SU-DHL-6 (cell line): ENCODE results near the gene TRIM7.

Source experiments
- EZH2phosphoT487 ChIP-seq: fragments of 200-600 bp; sonication (generic), shearing (Covaris generic); conservative IDR thresholded peaks from 2 replicates; pipeline ENCODE4 v1.6.1; 2018; ENCODE audit warnings: mild to moderate bottlenecking, antibody characterized with exemption, low read length, moderate library complexity, mixed read lengths
- TF ChIP-seq, protein P1 (sequence below): fragments of 200-600 bp; sonication (generic); IDR thresholded peaks from one replicate; pipeline ENCODE4 v1.5.1; 2017; ENCODE audit warnings: antibody characterized with exemption, mild to moderate bottlenecking, low read length, moderate library complexity; ENCODE audit not compliant: insufficient read depth, poor library complexity, severe bottlenecking

GRCh38 chr5:181189363-181189961 is 15.5 kb downstream of the TRIM7 start:
- TF ChIP-seq, protein P1, sequence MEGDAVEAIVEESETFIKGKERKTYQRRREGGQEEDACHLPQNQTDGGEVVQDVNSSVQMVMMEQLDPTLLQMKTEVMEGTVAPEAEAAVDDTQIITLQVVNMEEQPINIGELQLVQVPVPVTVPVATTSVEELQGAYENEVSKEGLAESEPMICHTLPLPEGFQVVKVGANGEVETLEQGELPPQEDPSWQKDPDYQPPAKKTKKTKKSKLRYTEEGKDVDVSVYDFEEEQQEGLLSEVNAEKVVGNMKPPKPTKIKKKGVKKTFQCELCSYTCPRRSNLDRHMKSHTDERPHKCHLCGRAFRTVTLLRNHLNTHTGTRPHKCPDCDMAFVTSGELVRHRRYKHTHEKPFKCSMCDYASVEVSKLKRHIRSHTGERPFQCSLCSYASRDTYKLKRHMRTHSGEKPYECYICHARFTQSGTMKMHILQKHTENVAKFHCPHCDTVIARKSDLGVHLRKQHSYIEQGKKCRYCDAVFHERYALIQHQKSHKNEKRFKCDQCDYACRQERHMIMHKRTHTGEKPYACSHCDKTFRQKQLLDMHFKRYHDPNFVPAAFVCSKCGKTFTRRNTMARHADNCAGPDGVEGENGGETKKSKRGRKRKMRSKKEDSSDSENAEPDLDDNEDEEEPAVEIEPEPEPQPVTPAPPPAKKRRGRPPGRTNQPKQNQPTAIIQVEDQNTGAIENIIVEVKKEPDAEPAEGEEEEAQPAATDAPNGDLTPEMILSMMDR, result no peak
- TF ChIP-seq EZH2phosphoT487, result no peak
